H1 (cell line): ENCODE data around the gene LHB. TPM values are rescaled to one million over a fixed set of nuclear protein-coding genes. Genes with fewer than 3 reads are reported as not detected.
A peak's percentile ranks its signal among the peaks of the same experiment; 100 is the strongest.

Experiments
- ASH2L ChIP-seq: fragments of 200-600, 300-600 bp; sonication (generic); IDR thresholded peaks from one replicate; pipeline ENCODE4 v1.7.1; 2017; ENCODE audit warnings: low read length
- ATF2 ChIP-seq: IDR thresholded peaks from 2 replicates; pipeline ENCODE4 v1.6.1; 2012; ENCODE audit warnings: low read length, inconsistent platforms
- ATF3 ChIP-seq: IDR thresholded peaks from 2 replicates; pipeline ENCODE4 v1.6.1; 2011; ENCODE audit warnings: low read depth, mild to moderate bottlenecking, low read length; ENCODE audit not compliant: insufficient read depth
- CBX5 ChIP-seq: fragments of 300-800, 300-1000 bp; sonication (generic); IDR thresholded peaks from 2 replicates; pipeline ENCODE4 v1.7.1; 2016; ENCODE audit warnings: antibody characterized with exemption, low read length, low read depth
- CTCF ChIP-seq, 3 experiments: IDR thresholded peaks; 1 replicate in 2 of 3; 2 replicates in 1 of 3; pipeline versions ENCODE4 v1.5.1 to v1.6.1; 2011; ENCODE audit warnings: low read length in 3 of 3, mild to moderate bottlenecking in 3 of 3, inconsistent platforms in 2 of 3, low read depth in 1 of 3, moderate library complexity in 1 of 3; ENCODE audit not compliant: insufficient read depth in 1 of 3; ENCODE audit errors: control extremely low read depth in 1 of 3
- EP300 ChIP-seq, 2 experiments: IDR thresholded peaks; 1 replicate in 1 of 2; 2 replicates in 1 of 2; pipeline ENCODE4 v1.6.1; 2011 to 2012; ENCODE audit warnings: low read depth in 2 of 2, low read length in 2 of 2, mild to moderate bottlenecking in 2 of 2, borderline replicate concordance in 1 of 2, inconsistent platforms in 1 of 2, moderate library complexity in 1 of 2
- EZH2 ChIP-seq: fragments of 200-600 bp; sonication (generic); IDR thresholded peaks from 2 replicates; pipeline ENCODE4 v1.7.1; 2012; ENCODE audit warnings: low read depth, mild to moderate bottlenecking, moderate library complexity, low read length, inconsistent platforms; ENCODE audit not compliant: severe bottlenecking
- KDM4A ChIP-seq: IDR thresholded peaks from one replicate; pipeline ENCODE4 v1.7.1; 2012; ENCODE audit warnings: low read depth, mild to moderate bottlenecking, moderate library complexity, low read length, inconsistent platforms; ENCODE audit not compliant: severe bottlenecking
- POLR2AphosphoS5 ChIP-seq: IDR thresholded peaks from 2 replicates; pipeline ENCODE4 v1.6.1; 2011; ENCODE audit warnings: low read depth, low read length
- SIN3A ChIP-seq, 2 experiments: IDR thresholded peaks in 1 of 2; conservative IDR thresholded peaks in 1 of 2; 2 replicates each; pipeline ENCODE4 v1.6.1; 2011 to 2012; ENCODE audit warnings: low read length in 2 of 2, improper control_type of control experiment in 1 of 2, low read depth in 1 of 2, mild to moderate bottlenecking in 1 of 2
- SIRT6 ChIP-seq: IDR thresholded peaks from one replicate; pipeline ENCODE4 v1.7.1; 2012; ENCODE audit warnings: low read length, inconsistent platforms
- SIX5 ChIP-seq: IDR thresholded peaks from 2 replicates; pipeline ENCODE4 v1.6.1; 2011; ENCODE audit warnings: mild to moderate bottlenecking, low read depth, low read length
- SRF ChIP-seq: IDR thresholded peaks from 2 replicates; pipeline ENCODE4 v1.6.1; 2011; ENCODE audit warnings: mild to moderate bottlenecking, low read depth, low read length, moderate library complexity
- YY1 ChIP-seq: IDR thresholded peaks from 2 replicates; pipeline ENCODE4 v1.6.1; 2011; ENCODE audit warnings: low read depth, mild to moderate bottlenecking, low read length
- ZNF274 ChIP-seq: IDR thresholded peaks from 2 replicates; pipeline ENCODE4 v1.7.0; 2012; ENCODE audit warnings: low read length, borderline replicate concordance; ENCODE audit errors: extremely low read depth
- polyA plus RNA-seq, 7 experiments: library from polyadenylated mRNA; depleted of rRNA in 3 of 7; stranded (reverse) in 5 of 7; unstranded in 2 of 7; fragments of >200 nt in 5 of 7; fragments of 200-250 nt in 2 of 7; gene quantifications; 1 replicate in 5 of 7; 2 replicates in 1 of 7; 4 replicates in 1 of 7; pipeline versions ENCODE4 v1.2.1 to v1.2.3, GENCODE V29; 2011 to 2013; ENCODE audit warnings: missing spikeins in 2 of 7, mixed read lengths in 2 of 7
- total RNA-seq: library from RNA; stranded (reverse); fragmentation: NEBNext Ultra II Directional; extraction: Animal tissue kit (Norgen Biotek cat#: 25700); gene quantifications from 2 replicates; pipeline ENCODE4 v1.2.1, GENCODE V29; 2021

Gene LHB
- total and polyA plus RNA-seq, 2 of the 8 experiments (the other 6 are each of a cell fraction or from before 2014, with no cell fraction given) = 0.53 TPM; not detected in 1

GRCh38 chr19:48975947-48976847 is 40.7 kb downstream of the LHB start (continued):
- peak in 1 of 2 experiments; percentile 28; a peak in 1 of 4 replicates for TF ChIP-seq SIN3A (conservative IDR thresholded peaks at IDR 0.05 in 1 of 2, IDR thresholded peaks at IDR 0.05 in 1 of 2; ENCODE audit: low read depth in 1 of 2, low read length in 2 of 2)
- TF ChIP-seq EP300 (IDR thresholded peaks at IDR 0.05; ENCODE audit: borderline replicate concordance in 1 of 2, low read depth in 2 of 2, low read length in 2 of 2) = no peak
- TF ChIP-seq EZH2 = no peak
- no peak for TF ChIP-seq ASH2L
- TF ChIP-seq SIX5 = peak; percentile 98
- TF ChIP-seq ATF2 = no peak
- no peak for TF ChIP-seq KDM4A
- peak; percentile 62 for TF ChIP-seq ATF3
- no peak for TF ChIP-seq CBX5
- TF ChIP-seq ZNF274 = no peak
- no peak for TF ChIP-seq SRF
- TF ChIP-seq CTCF (IDR thresholded peaks at IDR 0.05; ENCODE audit: control extremely low read depth in 1 of 3, insufficient read depth in 1 of 3, low read depth in 1 of 3, low read length in 3 of 3) = no peak
- no peak for TF ChIP-seq SIRT6
- TF ChIP-seq POLR2AphosphoS5 = no peak
- TF ChIP-seq YY1 = peak; percentile 44; the same call in 1 of the 2 replicates
- TF ChIP-seq, all 59 proteins: peak for 6
